T-helper 2 cell (primary cell): ENCODE results near the gene CRYGB.
"Not testable (repeated sequence)": the region's sequence is repeated elsewhere in the genome, so short reads cannot be mapped to it uniquely, and the experiment has no call there.

Source experiments
- DNase-seq, 5 experiments: peaks; one replicate each; pipeline versions ENCODE4 v3.0.0 to v3.0.0-alpha.2; 2012 to 2022

Gene CRYGB

DNA sequence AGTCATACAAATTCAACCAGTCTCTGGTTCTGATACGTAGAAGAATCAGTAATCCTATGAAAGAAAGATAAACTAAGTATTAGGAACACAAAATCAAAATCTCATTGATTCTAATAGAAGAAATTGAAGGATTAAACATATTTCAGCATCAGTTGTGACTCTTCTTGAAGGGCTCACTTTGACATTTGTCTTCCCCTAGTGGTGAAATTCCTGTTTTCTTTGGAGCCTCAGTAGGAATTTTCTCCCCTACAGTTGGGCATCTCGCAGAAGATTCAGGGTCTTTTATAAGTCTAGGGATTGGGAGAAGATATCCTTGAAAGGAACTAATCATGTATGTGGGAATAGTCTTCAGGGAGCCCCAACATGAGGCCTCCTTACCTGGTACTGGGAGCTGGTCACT lies 2.8 kb upstream of the CRYGB start:
- no peak for DNase-seq

- no peak for DNase-seq
Measured at GRCh38 chr2:208147759-208148158, 1.8 kb upstream of the CRYGB start.

- DNase-seq, result no peak
Measured at GRCh38 chr2:208147008-208147407, 1.1 kb upstream of the CRYGB start.

GRCh38 chr2:208142925-208143799 lies 2.8 kb downstream of the CRYGB start:
- DNase-seq, result no peak

- DNase-seq, result no peak
Measured at GRCh38 chr2:208142240-208142924, 3.6 kb downstream of the CRYGB start.

GRCh38 chr2:208139447-208139846 lies 6.5 kb downstream of the CRYGB start:
- DNase-seq, result no peak

- DNase-seq, result not testable (repeated sequence)
Measured at GRCh38 chr2:208138334-208138733, 7.6 kb downstream of the CRYGB start.

DNA sequence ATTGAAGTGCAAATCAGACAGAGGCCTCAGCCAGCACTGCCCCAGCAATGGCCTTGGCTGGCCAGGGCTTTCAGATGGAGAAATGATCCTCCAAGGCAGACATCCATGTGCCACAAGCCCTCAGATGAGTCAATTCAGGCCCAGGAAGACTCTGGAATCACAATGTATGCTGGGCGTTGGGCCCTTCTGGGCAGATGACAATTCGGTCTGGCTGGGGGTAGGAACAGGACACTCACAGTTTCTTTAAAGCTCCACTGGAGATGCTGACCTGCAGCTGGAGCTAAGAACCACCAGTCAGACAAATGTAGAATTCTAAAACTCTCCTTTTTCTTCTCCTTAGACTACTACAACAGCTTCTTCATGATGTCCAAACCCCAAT lies 9.3 kb downstream of the CRYGB start:
- no peak for DNase-seq

DNA sequence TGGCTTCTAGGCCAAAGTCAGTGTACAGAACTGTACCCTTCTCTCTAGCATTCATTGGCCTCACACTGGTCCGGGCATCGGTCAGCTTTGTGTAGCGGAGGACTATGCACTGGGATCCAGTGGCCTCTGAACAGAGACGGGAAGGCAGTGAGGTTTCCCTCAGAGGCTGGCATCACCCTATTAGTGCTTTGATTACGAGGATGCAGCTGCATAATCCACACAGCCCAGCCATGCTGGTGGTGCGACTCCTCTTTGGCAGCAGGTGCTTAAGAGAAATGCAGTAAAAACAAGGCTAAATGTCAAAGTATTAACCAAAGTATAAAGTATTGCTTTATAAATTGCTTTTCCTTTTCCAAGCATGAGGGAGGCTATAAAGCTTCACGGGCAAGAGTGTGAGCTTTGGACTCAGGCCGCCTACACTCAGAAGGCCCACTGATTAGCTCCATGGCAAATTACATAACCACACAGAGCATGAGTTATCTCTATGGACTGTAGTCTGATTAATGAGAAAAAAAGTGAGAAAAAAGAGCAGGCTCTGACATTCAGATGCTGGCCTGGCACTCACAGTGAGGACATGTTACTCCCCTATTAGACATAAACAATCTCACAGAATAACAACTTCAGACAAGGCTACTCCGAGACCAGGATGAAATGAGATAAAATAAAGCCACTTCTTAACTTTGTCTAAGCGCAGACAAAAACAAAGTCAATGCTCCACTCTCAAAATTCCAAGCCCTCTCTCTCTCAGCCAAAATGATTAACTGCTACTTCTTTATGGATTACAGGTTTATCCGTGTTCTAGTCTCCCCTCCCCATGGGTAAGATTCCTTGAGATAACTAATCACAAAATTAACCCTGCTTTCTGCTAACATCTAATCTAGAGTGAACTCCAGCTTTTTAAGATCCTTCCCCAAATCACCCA lies 9.9 kb downstream of the CRYGB start:
- DNase-seq, result no peak

DNA sequence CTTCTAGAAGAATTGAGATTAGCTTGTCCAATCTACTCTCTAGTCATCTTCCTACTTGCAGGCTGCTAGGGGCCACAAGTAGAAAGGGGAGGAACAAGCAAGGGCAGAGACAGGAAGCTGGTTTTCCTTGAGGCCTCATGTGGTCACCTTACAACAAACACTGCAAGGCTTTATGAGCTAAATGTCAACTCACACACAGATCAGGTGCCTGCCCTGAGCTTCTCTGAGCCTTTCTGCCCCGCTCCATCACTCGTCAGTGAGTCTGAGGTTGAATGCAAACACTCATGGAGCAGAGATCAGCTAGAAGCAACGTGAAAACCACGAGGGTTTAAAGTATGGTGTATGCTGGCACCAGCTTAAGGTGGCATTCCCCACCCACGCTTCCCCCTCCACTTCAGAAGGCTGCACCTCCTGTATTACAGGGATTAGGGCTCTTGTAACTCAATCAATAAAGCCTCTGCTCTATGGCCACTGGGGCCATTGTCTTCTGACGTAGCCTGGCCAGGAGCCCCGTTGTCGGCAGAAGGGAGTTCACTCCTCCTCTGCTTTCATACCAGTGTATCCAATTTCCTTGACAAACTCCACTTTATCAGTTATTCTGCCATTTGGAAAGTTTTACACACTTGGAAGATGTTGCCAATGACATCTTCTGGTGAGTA lies 10.9 kb downstream of the CRYGB start:
- peak in 1 of 5 experiments; percentile 72 for DNase-seq

GRCh38 chr2:208130712-208131110 lies 15.2 kb downstream of the CRYGB start:
- DNase-seq, result no peak

- DNase-seq, result no peak
Measured at GRCh38 chr2:208129744-208130711, 15.9 kb downstream of the CRYGB start, which contains the start of gene CRYGC. Gene CRYGC, minus strand, starts transcription at chr2:208129828. Its CDS starts 36 bp downstream, at chr2:208129792.

DNA sequence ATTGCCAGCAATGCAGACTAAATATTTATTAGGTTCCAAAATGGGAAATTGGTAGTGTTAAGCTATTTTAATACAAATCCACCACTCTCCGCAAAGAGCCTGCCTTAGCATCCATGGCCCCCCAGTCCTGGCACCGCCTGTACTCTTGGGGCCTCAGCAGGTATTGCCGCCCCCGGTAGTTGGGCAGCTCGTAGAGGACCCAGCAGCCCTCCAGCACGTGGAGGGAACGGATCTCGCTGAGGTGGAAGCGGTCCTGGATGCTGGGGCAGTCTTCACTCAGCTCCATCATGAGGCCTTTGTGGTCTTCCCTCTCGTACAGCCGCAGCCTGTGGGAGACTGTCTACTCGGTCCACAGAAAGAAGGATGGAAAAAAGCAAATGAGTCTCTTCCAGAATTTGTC lies 17.8 kb downstream of the CRYGB start:
- no peak for DNase-seq

GRCh38 chr2:208127090-208127489 lies 18.9 kb downstream of the CRYGB start:
- DNase-seq, result no peak

DNA sequence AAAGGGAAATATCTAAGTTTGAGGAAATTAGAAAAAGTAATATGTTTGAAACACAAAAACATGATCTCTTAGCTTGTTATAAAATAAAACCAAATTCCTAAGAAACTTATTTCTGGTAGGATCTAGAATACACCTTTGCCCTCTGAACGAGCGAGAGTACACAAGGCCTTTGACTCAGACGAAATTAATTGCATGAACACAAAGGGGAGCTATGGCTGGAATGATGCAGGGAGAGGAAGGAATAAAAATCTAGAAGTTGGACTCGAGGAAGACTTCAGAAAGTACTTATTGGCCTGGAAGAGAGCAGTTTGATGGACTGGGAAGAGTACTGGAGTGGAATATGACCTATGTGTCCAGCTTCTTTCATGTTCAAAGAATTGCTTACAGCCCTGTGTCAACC lies 20.7 kb downstream of the CRYGB start:
- DNase-seq, result no peak

GRCh38 chr2:208124013-208124715 lies 21.8 kb downstream of the CRYGB start, which contains the start of gene CRYGD:
Gene CRYGD, minus strand, starts transcription at chr2:208124524. Its CDS starts 51 bp downstream, at chr2:208124473.
- DNase-seq, result not testable (repeated sequence)

DNA sequence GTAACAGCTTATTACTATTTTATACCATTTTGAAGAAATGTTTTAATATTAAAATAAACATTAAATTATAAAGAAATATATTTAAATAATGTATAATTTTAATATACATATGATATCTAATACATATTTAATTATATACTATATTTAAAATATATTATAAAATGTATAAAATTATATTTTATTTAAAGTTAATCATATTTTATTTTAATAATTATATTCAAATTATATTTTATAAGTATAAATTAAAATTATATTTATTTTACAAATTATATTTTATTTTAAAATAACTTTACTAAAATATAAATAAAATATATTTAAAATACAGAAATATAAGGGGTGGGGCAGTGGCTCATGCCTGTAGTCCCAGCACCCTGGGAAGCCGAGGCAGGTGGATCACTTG lies 23.7 kb downstream of the CRYGB start:
- DNase-seq, result no peak

GRCh38 chr2:208118918-208119317 lies 27.0 kb downstream of the CRYGB start:
- no peak for DNase-seq

GRCh38 chr2:208117390-208117789 lies 28.6 kb downstream of the CRYGB start:
- DNase-seq, result not testable (repeated sequence)

GRCh38 chr2:208112969-208113368 lies 33.0 kb downstream of the CRYGB start:
- no peak for DNase-seq
